IMR-90 (cell line): ENCODE data around the gene PARD3. TPM values are rescaled to one million over a fixed set of nuclear protein-coding genes. Genes with fewer than 3 reads are reported as not detected.

Source experiments
- ATAC-seq: fragments of 200-7000 bp; cut with Tn5 transposase; 2 replicates; pipeline ENCODE4 v1.9.1; 2020; ENCODE audit warnings: low read depth, mild to moderate bottlenecking, moderate library complexity
- BruUV-seq: library from RNA; stranded (reverse); fragments of 400-500 nt; replicated peaks from 2 replicates; lab custom pipeline; 2021; lab: Mats Ljungman, UMichigan
- CTCF ChIA-PET: fragments of 300-600 bp; formaldehyde crosslinking; extraction: SDS; loops from one replicate; lab custom pipeline; 2021; ENCODE audit warnings: antibody characterized with exemption; lab: Yijun Ruan, JAX
- POLR2A ChIA-PET: fragments of 300-600 bp; sonication (Branson Sonifier 250); formaldehyde crosslinking; loops from one replicate; lab custom pipeline; 2022; ENCODE audit warnings: antibody characterized with exemption; ENCODE audit not compliant: unreplicated experiment; lab: Charles Lee
- DNase-seq: peaks from one replicate; pipeline ENCODE4 v3.0.0; 2013
- H2AFZ ChIP-seq: replicated peaks from 2 replicates; pipeline ENCODE3; 2013; ENCODE audit warnings: low read length, mild to moderate bottlenecking; ENCODE audit not compliant: poor library complexity
- H2AK5ac ChIP-seq: 2 replicates; pipeline ENCODE4 v1.6.1; 2013; ENCODE audit warnings: low read depth, low read length, inconsistent platforms
- H2AK9ac ChIP-seq: replicated peaks from 2 replicates; pipeline ENCODE3; 2013; ENCODE audit warnings: mild to moderate bottlenecking, low read depth, low read length, moderate library complexity; ENCODE audit not compliant: poor library complexity
- H2BK120ac ChIP-seq: 2 replicates; pipeline ENCODE4 v1.6.1; 2013; ENCODE audit warnings: low read depth, low read length, inconsistent platforms
- H2BK15ac ChIP-seq: 3 replicates; pipeline ENCODE4 v1.6.1; 2013; ENCODE audit warnings: low read depth, low read length, inconsistent platforms
- H2BK20ac ChIP-seq: 2 replicates; pipeline ENCODE4 v1.6.1; 2013; ENCODE audit warnings: low read depth, mild to moderate bottlenecking, inconsistent platforms, low read length, moderate library complexity
- H2BK5ac ChIP-seq: 2 replicates; pipeline ENCODE4 v1.6.1; 2013; ENCODE audit warnings: mild to moderate bottlenecking, low read depth, low read length, inconsistent platforms; ENCODE audit not compliant: poor library complexity, severe bottlenecking
- H3K14ac ChIP-seq: replicated peaks from 2 replicates; pipeline ENCODE4 v1.6.1; 2013; ENCODE audit warnings: low read depth, low read length, inconsistent platforms
- H3K18ac ChIP-seq: 2 replicates; pipeline ENCODE4 v1.6.1; 2013; ENCODE audit warnings: low read depth, low read length, control low read depth
- H3K23ac ChIP-seq: 2 replicates; pipeline ENCODE4 v1.6.1; 2013; ENCODE audit warnings: low read depth, low read length, inconsistent platforms
- H3K27ac ChIP-seq: 2 replicates; pipeline ENCODE4 v1.5.1; 2013; ENCODE audit warnings: mild to moderate bottlenecking, control low read depth, low read length; ENCODE audit not compliant: insufficient read depth
- H3K27me3 ChIP-seq: 2 replicates; pipeline ENCODE4 v1.6.1; 2013; ENCODE audit warnings: low read length; ENCODE audit not compliant: control insufficient read depth, insufficient read depth
- H3K36me3 ChIP-seq: 2 replicates; pipeline ENCODE4 v1.6.1; 2013; ENCODE audit warnings: low read length, mixed read lengths; ENCODE audit not compliant: control insufficient read depth, insufficient read depth
- H3K4ac ChIP-seq: 2 replicates; pipeline ENCODE4 v1.6.1; 2013; ENCODE audit warnings: low read depth, low read length, inconsistent platforms
- H3K4me1 ChIP-seq: 2 replicates; pipeline ENCODE4 v1.6.1; 2013; ENCODE audit warnings: low read length, mixed read lengths; ENCODE audit not compliant: control insufficient read depth, insufficient read depth
- H3K4me2 ChIP-seq: 2 replicates; pipeline ENCODE4 v1.6.1; 2013; ENCODE audit warnings: low read depth, mild to moderate bottlenecking, control low read depth, low read length, moderate library complexity
- H3K4me3 ChIP-seq: 2 replicates; pipeline ENCODE4 v1.5.1; 2013; ENCODE audit warnings: low read depth, mild to moderate bottlenecking, control low read depth, low read length, moderate library complexity; ENCODE audit not compliant: insufficient read depth
- H3K56ac ChIP-seq: 2 replicates; pipeline ENCODE4 v1.6.1; 2013; ENCODE audit warnings: low read length, inconsistent platforms; ENCODE audit not compliant: insufficient read depth; ENCODE audit errors: extremely low read depth
- H3K79me1 ChIP-seq, 2 experiments: 2 replicates each; pipeline ENCODE4 v1.6.1; 2013; ENCODE audit warnings: low read length in 2 of 2, inconsistent platforms in 1 of 2, low read depth in 1 of 2
- H3K9ac ChIP-seq: 2 replicates; pipeline ENCODE4 v1.6.1; 2013; ENCODE audit warnings: low read depth, low read length, control low read depth
- H3K9me1 ChIP-seq: 2 replicates; pipeline ENCODE4 v1.6.1; 2013; ENCODE audit warnings: low read length, inconsistent platforms; ENCODE audit not compliant: insufficient read depth
- H3K9me3 ChIP-seq: 2 replicates; pipeline ENCODE4 v1.6.1; 2013; ENCODE audit warnings: low read length; ENCODE audit not compliant: control insufficient read depth, insufficient read depth
- H4K20me1 ChIP-seq: 2 replicates; pipeline ENCODE4 v1.6.1; 2013; ENCODE audit warnings: low read length, inconsistent platforms; ENCODE audit not compliant: insufficient read depth
- H4K5ac ChIP-seq: 2 replicates; pipeline ENCODE4 v1.6.1; 2013; ENCODE audit warnings: mild to moderate bottlenecking, low read depth, low read length, control low read depth
- H4K8ac ChIP-seq, 2 experiments: 2 replicates each; pipeline ENCODE4 v1.6.1; 2013; ENCODE audit warnings: low read depth in 2 of 2, low read length in 2 of 2, control low read depth in 1 of 2, inconsistent platforms in 1 of 2
- H4K91ac ChIP-seq: 2 replicates; pipeline ENCODE4 v1.6.1; 2013; ENCODE audit warnings: low read depth, low read length, inconsistent platforms; ENCODE audit not compliant: insufficient read depth
- MXI1 ChIP-seq: IDR thresholded peaks from 2 replicates; pipeline ENCODE4 v1.6.1; 2012; ENCODE audit warnings: low read depth, mild to moderate bottlenecking, low read length, moderate library complexity, borderline replicate concordance
- RFX5 ChIP-seq: IDR thresholded peaks from 2 replicates; pipeline ENCODE4 v1.8.0; 2012; ENCODE audit warnings: low read depth, mild to moderate bottlenecking, low read length, moderate library complexity
- WGBS, 2 experiments: methylation state at CpG; one replicate each; pipeline versions ENCODE4 v1.1.5 to v1.1.7; 2013; ENCODE audit warnings: missing lambda C conversion rate in 2 of 2; ENCODE audit not compliant: insufficient read length in 1 of 2; ENCODE audit errors: extremely low coverage in 2 of 2; 5-methylcytosine and 5-hydroxymethylcytosine counted together
- dilution Hi-C: fragments of 300-500 bp; cut with HindIII; formaldehyde crosslinking; loops from one replicate; pipeline ENCODE4 v1.14.3; 2018; ENCODE audit warnings: low sequenced_read_pairs; ENCODE audit not compliant: unreplicated experiment
- in situ Hi-C: fragments of 300-500 bp; cut with MboI; formaldehyde crosslinking; loops from 3 replicates; pipeline ENCODE4 v1.14.3; 2019; ENCODE audit warnings: low sequenced_read_pairs, inconsistent platforms, mixed read lengths
- intact Hi-C: fragments of 100-400 bp; cut with micrococcal nuclease; formaldehyde crosslinking; loops from 2 replicates; pipeline ENCODE4 v1.10.0; 2022
- polyA plus RNA-seq, 3 experiments: library from polyadenylated mRNA; depleted of rRNA; stranded (reverse); fragments of >200 nt; gene quantifications; 2 replicates each; pipeline ENCODE4 v1.2.3, GENCODE V29; 2012; ENCODE audit warnings: low replicate concordance in 1 of 3
- total RNA-seq: library from RNA; depleted of rRNA; stranded (reverse); fragments of >200 nt; gene quantifications from 2 replicates; pipeline ENCODE4 v1.2.3, GENCODE V29; 2012

The PARD3 gene
- total and polyA plus RNA-seq, 2 of the 4 experiments (the other 2 are of a cell fraction) = 14.6 to 37.5 TPM

DNA sequence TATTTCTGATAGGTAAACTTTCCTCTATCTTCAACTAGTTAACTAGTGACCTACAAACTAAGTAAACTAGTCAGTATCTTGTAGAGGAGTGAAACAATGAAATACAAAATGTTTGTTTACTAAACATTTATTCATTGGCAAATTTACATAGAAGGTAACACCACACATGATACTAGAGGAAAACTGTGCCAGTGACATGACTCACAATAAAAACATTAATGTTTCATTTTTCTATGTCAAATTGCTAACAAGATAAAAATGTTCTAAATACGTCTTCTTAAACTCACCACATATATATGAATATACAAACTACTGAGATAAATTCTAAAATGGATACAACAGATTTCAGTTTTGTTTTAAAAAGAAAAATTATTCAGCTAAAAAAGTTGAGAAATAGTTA is 471.3 kb downstream of the PARD3 start:
- Histone ChIP-seq H3K9me1 (no peaks in the 10 kb centered on the region), H2BK20ac (no peak overlapping the region), H4K8ac (no peak overlapping the region), H4K20me1 (no peaks in the 10 kb centered on the region), H2BK15ac (no peak overlapping the region), H2BK5ac (no peak overlapping the region), H3K4ac (no peak overlapping the region), H4K5ac (no peak overlapping the region), H2AK9ac (no peak overlapping the region), H3K27ac (no peak overlapping the region), H2BK120ac (no peak overlapping the region), H3K4me3 (no peak overlapping the region), H3K9ac (no peak overlapping the region), H4K91ac (no peak overlapping the region), H3K4me1 (peaks cover 4% of the 10 kb centered on the region), H3K4me2 (no peak overlapping the region), H3K27me3 (no peaks in the 10 kb centered on the region), H3K23ac (no peak overlapping the region), H3K36me3 (no peaks in the 10 kb centered on the region), H3K18ac (no peak overlapping the region), H2AFZ (no peak overlapping the region), H3K9me3 (no peaks in the 10 kb centered on the region), H3K14ac (no peak overlapping the region), H2AK5ac (no peak overlapping the region), H3K56ac (no peak overlapping the region), H3K79me1 (no peaks in the 10 kb centered on the region)
- intact Hi-C loops (no loop called here), in situ Hi-C loops (no loop called here), dilution Hi-C loops (no loop called here)
- no CpG with 5 or more reads among the region's 1 CpG for WGBS, 2 experiments
- ChIA-PET CTCF (no interaction called here), POLR2A (no interaction called here)
- no peak for TF ChIP-seq RFX5
- TF ChIP-seq MXI1 = no peak
- ATAC-seq = peak; percentile 21; the same call in 1 of the 2 replicates
- no TSS peak for BruUV-seq
- peak; percentile 41 for DNase-seq
